NCI-H345 (cell line): ENCODE results near the gene SMIM8.
"Not testable (repeated sequence)": the region's sequence is repeated elsewhere in the genome, so short reads cannot be mapped to it uniquely, and the experiment has no call there.

Experiments used
- DNase-seq: peaks from one replicate; lab custom pipeline; 2025; lab: John Stamatoyannopoulos, UW

Gene SMIM8, protein sequence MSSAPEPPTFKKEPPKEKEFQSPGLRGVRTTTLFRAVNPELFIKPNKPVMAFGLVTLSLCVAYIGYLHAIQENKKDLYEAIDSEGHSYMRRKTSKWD

DNA sequence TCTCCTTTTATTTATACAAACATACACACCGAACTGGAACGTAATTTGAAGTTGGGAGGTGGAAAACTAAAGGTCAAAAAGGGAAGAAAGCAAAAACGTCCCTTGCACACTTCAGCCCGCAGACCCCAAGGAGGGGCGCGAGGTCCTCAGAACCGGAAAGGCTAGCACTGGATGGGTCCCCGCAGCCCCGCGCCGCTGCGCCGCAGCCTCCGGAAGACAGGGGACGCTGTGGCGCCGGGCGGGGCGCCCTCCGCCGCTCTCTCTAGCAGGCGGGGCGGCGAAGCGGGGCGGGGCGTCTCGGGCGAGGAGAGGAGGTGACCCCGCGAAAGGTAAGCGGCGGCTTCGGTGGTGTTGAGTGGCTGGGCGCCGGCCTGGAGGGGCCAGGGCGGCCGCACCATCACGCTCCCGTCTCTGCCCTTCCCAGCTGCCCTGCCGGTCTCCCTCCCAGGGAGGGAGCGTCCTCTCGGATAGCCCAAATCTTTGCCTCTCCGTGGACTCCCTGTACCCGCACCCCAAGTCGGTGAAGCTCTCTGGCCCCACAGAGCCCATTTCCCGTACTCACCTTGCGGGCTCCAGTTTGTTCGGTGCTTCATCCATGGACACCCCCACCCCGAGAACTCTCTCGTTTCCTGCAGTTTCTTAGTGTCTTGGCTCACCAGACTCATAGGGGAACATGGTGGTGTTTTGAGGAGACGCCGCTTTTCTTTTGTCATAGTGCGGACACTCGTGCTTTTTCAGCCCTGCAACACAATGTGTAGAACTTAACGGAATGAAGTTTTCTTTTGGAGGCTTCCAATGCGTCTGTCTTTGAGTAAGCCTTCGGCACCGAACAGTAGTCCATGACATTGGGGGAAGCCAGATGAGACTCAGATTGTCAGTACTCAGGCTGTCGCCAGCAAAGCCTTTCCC lies at the start of gene SMIM8:
SMIM8 (plus strand) TSS at position 285 of the 909 bp plus-strand sequence. CDS start 14,444 bp downstream, outside the sequence.
- peak; percentile 53 for DNase-seq

DNA sequence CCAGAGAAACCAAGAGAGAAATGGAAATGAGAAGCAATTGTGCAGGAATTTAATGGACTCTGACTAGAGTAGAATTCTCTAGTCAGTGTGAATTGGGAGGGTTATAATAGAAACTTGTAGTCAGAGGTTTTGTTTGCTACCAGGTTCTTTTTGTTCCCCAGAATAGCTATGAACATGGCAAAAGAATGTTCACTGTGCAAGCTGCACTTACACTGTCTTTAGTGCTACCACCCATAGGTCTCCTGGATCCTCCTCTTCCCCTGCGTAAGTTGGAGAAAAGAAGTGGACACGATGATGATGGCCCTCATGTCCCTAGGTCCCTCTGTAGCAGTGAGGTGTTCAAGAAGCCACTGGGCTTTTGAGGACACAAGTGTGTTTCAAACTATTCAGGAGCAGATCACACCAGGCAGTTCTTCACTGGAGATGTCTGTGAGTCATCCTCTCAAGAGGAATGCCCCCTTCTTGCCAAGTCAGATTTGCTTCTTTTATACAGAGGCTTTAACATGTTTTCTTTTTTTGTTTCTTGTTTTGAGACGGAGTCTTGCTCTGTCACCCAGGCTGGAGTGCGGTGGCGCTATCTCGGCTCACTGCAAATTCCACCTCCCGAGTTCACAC lies 47.6 kb upstream of the SMIM8 start:
- DNase-seq = no peak

DNA sequence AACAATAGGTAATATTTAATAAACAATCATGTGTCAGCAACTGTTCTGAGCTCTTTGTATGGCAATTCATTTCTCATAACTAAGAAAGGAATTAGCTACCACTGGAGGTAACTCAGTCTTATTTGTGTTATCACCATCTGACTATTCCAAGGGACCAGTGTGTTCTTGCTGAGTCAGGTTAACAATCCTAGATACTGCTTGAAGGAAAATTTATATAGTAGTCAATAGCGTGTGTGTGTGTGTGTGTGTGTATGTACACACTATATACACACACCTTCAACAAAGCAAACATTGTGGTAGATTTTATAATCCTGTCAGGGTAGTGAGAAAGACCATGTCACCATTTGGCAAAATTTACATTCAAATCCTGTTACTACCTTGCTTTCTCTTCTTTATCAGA lies 45.8 kb upstream of the SMIM8 start:
- no peak for DNase-seq

DNA sequence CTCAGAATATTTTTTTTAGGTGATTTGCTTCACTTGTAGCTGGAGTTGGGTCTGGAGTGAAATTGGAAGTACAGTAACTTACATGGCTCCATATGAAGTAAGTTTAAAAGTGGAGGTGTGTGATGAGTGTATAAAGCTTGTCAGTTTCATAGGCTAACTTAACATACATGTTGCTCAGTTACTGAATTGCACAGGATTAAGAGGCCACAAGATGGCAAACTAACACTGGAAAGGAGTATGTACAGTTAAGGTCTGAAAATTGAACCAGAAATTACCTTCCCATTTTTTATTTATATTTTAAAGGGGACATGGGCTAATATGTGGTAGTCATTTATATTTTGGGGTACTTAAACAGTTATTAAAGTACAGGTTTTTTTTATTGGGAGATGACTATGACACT lies 45.3 kb upstream of the SMIM8 start:
- DNase-seq = peak; percentile 4

DNA sequence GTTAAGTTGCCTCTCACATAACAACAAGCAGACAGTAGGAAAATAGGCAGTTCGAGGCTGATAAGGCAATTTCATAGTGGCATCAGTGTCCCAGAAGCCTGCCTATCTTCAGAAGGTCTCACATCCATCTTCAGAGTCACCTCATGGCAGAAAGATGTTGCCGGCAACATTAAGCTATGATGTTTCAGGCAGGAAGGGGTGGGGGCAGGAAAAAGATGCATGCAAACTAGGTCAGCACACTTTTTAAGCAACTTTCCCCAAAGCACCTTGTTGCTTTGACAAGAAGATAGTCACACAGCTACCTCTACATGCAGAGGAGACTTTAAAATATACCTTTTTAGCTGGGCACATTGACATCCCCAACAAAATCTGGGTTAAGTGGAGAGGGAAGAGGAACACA lies 43.2 kb upstream of the SMIM8 start:
- no peak for DNase-seq

DNA sequence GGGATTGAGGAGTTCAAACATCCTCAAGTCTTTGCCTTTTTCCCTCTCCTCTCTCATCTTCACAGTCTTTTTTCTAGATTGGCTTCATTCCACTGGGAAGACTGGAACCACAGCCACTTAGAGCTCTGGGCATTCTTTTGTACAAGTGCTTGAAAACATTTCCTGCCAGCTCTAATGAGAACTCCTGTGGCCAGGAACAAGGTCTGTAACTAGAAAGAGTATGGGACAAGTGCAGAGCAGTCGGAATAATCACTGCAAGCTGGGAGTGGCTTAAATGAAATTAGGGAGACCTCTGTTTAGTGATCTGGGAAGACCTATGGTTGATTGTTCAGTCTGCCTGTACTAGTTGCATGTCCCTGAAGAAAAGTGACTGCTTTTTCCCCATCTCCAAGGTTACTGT lies 41.0 kb upstream of the SMIM8 start:
- no peak for DNase-seq

DNA sequence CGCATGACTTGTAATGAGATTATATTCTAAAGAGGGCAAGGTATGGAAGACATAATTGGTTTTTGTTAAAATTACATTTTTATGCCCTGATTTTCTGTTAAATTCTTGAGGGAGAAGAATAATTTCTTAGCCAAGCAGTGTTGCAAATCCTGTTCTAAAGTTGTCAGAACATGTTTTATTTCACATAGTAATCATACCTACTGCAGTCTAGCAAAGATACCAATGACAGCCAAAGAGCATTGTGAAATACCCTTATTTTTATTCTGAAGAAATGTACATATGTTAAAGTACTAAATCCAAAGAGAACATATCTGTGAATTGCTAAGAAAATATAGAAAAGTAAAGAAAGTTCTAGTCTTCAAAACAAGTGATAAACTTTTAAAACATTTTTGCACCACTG lies 39.6 kb upstream of the SMIM8 start:
- DNase-seq = no peak

DNA sequence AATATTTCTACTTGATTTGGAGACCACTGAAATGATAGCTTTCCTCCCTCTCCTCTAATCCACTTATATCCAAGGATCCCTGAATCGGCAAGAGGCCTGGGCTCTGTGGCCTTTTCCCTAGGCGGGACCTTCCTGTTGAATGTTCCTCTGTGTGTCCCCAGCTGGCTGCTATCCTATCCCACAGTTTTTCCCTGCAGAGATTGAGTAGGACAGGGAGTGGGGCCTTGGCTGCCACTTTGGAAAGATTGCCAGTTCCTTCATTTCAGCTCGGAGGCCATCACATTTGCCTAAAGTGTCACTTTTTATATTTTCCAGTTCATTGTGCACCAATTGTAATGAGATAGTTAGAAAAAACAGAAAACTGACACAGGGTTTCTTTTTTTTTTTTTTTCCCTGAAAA lies 38.9 kb upstream of the SMIM8 start:
- DNase-seq = no peak

DNA sequence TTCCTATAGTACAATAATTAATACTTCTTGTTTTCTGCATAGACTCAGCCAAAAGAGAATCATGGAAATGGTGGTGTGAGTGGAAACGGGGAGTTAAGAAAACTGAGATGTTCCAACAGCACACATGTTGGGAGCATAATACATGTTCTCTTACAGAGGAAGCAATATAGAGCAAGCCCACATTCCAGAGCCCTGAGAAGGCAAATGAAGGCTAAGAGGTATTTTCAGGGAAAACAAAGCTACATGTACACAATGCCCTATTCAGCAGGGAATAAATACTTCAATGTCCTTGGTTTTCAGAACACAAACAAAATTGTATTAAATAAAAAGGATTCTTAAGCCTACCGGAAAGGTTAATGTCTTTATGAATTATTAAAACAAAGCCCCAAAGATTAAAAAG lies 35.1 kb upstream of the SMIM8 start:
- no peak for DNase-seq

DNA sequence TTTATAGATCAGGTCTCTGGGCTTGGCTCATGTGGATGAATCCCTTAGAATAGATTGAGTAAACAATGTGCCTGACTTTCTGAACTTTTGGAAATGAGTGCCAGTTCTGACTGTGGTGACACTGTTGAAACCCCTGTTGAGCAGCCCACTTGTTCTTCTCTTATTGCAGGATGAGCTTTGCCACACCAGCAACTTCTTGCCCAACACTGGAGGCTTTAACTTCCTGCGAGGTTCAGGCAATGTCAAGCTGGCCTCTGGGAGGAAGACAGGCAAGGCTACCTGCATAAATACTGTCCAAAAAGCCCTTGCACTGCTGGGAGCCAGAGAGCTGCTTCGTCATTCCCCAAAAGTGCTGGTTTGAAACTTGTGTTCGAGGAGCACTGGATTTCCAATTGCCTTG lies 32.8 kb upstream of the SMIM8 start:
- no peak for DNase-seq

DNA sequence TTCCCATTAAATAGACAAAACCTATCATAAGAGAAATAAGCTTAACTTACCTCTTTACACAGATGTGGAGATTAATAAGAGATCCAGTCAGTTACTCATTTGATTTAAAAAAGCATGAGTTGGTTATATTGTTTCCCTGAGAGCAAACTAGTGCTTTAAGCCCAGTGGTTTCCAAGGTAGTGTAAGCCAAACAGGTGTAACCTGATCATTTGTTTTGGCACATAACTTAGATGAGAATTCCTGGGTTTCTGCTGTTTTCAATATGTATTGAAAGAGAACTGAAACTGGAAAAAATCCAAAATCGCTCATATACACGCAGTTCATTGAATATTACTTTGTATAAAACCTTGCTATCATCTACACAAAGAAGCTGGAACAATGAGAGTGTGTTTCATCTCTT lies 30.5 kb upstream of the SMIM8 start:
- peak; percentile 1 for DNase-seq

DNA sequence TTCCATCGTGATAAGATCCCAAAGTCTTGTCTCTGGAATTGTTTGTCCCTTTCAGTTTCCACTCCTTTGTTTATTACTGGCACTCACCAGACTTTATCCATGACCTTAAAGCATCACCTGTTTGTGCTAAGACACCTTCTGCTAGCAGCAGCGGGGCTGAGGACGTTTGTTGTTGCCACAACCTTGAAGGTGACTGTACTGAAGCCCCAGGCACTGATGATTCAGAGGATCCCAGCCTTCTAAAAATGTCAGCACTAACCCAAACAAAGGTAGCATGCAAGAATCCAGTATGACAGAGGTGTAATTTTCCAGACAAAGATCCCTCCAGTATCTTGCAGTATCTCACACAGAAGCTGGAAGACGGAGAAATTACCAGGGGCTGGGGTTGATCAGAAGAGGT lies 28.9 kb upstream of the SMIM8 start:
- DNase-seq = no peak

DNA sequence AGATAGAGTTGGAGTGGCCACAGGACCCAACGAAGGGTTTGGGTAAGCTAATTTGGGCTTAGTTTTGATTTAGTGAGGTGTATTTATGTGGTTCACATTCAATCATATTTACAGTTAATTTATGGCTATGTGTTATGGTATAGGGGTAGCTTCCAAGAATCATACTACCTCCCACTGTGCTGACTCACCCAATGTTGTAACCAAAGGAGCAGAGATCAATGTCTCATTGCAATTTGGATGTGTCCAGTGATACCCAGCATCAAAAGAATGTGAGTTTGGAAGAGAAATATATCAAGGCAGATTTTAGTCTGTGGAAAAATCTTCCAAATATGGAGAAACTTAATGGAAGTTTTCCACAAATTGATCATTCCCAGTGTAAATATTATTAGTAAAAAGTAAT lies 25.3 kb upstream of the SMIM8 start:
- no peak for DNase-seq

DNA sequence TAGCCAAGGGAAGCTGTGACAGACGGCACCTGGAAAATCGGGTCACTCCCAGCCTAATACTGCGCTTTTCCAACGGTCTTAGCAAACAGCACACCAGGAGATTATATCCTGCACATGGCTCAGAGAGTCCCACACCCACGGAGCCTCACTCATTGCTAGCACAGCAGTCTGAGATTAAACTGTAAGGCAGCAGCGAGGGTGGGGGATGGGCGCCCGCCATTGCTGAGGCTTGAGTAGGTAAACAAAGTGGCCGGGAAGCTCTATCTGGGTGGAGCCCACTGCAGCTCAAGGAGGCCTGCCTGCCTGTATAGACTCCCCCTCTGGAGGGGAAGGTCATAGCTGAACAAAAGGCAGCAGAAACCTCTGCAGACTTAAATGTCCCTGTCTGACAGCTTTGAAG lies 21.1 kb upstream of the SMIM8 start:
- not testable (repeated sequence) for DNase-seq

DNA sequence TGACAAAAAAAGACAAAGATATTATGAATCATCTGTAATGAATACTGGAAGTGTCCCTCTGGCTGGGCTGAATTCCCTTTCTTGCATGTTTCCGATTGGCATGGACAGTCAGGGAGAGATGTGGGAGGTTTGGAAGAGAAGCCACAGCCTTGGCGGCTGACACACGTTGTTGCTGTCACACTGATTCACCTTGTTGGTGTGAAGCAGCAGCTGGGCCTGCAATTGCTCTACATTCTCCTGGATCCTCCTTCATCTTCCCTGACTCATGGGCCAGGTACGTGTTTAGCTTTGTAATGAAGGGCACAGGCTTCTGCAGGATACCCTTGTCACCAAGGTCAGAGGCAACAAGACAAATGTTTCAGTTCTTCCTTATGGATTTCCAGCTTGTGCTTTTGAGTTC lies 13.4 kb upstream of the SMIM8 start:
- no peak for DNase-seq

DNA sequence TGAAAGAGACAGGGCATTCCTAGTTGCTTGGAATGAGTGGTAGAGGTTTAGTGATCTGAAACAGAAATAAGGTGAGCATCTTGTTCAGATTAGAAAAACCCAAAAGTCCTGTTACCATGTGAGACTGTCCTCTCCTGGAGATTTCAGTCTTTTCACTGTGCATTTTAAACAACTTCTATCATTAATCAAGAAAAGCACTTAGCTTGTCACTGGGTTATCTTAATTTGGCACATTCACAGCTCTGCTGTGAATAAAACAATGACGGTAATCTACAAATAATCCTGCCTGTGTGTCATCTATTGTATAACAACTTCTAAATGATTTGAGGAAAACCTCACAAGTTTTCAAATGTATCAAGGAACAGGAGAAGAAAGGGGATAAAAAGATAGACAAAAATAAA lies 9.5 kb upstream of the SMIM8 start:
- no peak for DNase-seq

DNA sequence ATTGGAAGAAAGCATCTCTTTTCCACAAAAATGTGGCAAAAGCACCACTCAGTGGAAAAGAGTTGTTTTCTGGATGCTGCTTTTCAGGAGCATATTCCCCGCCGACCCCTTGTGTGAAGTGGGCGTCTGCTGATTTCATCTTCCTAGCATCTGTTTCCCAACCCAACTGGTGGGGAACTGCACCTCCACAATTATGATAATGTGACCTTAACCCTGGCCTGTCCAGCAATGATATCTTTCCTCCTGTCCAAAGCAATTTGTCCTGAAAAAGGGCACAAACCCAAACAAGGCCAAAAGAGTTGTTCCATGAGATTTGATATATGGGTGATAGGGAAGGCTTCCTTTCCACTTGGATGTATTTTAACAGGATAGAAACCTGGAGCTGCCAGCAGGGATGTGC lies 7.3 kb upstream of the SMIM8 start:
- DNase-seq = no peak

DNA sequence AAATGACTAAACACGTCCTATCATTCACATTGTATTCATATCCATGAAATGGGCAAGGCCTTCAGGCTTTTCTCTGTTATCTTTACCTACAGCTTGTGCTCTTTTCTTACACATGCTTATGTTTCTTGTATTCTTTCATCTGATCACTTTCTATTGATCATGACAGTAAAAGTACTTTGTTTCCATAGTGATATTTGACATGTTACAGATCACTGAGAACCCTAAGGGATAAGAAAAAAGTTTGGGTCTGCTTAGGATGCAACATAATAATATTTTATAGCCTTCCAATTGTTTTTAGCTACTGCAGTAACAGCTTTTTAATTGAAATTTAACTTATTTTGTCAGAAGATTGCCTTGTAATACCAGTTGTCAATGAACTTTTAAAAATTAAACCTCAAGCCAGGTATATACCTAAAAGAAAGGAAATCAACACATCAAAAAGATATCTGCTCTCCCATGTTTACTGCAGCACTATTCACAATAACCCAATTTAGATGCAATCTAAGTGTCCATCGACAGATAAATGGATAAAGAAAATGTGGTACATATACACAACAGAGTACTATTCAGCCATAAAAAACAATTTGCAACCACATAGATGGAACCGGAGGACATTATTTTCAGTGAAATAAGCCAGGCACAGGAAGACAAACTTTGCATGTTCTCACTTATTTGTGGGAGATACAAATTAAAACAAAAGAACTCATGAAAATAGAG lies 3.0 kb upstream of the SMIM8 start:
- no peak for DNase-seq

DNA sequence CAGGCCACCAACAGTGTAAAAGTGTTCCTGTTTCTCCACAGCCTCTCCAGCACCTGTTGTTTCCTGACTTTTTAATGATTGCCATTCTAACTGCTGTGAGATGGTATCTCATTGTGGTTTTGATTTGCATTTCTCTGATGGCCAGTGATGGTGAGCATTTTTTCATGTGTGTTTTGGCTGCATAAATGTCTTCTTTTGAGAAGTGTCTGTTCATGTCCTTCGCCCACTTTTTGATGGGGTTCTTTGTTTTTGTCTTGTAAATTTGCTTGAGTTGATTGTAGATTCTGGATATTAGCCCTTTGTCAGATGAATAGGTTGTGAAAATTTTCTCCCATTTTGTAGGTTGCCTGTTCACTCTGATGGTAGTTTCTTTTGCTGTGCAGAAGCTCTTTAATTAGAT lies 1.5 kb downstream of the SMIM8 start:
- not testable (repeated sequence) for DNase-seq

DNA sequence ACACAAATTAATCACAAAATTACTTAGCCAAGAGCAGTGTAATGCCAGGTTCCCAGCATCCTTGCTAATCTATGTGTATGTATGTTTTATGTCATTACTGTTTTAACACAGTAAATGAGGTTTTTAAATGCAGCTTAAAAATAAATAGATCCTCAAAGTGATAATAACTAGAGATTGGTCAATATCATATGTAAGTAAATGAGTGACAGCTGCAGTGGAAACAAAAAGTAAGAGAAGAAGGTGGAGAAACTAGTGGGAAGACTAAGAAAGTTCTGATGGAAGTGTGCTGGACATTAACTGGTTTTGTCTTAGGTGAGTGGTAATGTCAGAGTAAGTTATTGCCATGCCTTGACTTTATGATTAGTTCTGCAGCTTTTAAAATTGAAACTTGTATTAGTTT lies 8.6 kb downstream of the SMIM8 start:
- no peak for DNase-seq

DNA sequence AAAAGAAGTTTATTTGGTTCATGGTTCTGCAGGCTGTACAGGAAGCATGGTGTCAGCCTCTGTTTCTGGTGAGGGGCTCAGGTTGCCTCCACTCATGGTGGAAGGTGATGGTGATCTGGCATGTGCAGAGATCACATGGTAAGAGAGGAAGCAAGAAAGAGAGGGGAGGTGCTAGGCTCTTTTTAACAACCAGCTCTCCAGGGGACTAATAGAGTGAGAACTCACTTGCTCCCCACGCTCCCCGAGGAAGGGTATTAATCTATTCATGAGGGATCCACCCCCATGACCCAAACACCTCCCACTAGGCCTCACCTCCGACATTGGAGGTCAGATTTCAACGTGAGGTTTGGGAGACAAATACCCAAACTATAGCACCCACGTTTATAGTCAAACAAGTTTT lies 10.6 kb downstream of the SMIM8 start:
- DNase-seq = no peak

DNA sequence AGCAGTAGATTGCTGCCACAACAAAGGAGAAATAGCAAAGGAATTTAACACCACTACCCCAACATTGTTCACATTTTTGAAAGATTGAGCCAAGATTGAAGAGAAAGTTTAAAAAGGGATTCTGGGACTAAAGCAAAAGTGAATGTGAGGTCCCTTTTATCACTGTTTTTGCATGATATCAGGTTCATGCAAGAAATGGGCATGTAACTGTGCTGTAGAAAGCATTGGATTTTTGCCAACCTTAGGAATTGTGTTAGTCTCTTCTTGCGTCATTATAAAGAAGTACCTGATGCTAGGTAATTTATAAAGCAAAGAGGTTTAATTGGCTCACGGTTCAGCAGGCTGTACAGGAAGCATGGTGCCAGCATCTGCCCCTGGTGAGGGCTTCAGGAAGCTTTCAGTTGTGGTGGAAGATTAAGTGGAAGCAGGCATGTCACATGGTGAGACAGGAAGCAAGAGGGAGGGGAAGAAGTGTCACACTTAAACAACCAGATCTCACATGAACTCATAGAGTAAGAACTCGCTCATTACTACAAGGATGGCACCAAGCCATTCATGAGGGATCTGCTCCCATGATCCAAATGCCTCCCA lies 11.3 kb downstream of the SMIM8 start:
- no peak for DNase-seq
